HL-60 (cell line): ENCODE results near the gene FGG.

Experiments
- DNase-seq, 2 experiments: peaks; one replicate each; pipeline ENCODE4 v3.0.0-alpha.2; 2010 to 2020; ENCODE audit warnings: low read depth in 1 of 2, low spot score in 1 of 2
- H3K27ac ChIP-seq: fragments of 250-450 bp; sonication (Bioruptor Pico); replicated peaks from 2 replicates; pipeline ENCODE4 v1.5.1; 2020; ENCODE audit warnings: mild to moderate bottlenecking, moderate library complexity
- H3K27me3 ChIP-seq: fragments of 250-450 bp; sonication (Bioruptor Pico); 2 replicates; pipeline ENCODE4 v1.5.1; 2021; ENCODE audit warnings: mild to moderate bottlenecking, moderate library complexity; ENCODE audit not compliant: insufficient read depth, poor library complexity, severe bottlenecking
- H3K4me3 ChIP-seq: replicated peaks from 2 replicates; pipeline ENCODE4 v1.5.1; 2011; ENCODE audit warnings: mild to moderate bottlenecking, control low read depth, low read length; ENCODE audit not compliant: insufficient read depth
- CTCF ChIP-seq: IDR thresholded peaks from one replicate; pipeline ENCODE4 v1.5.1; 2011; ENCODE audit warnings: low read length, control low read depth, inconsistent platforms; ENCODE audit not compliant: insufficient read depth
- GABPA ChIP-seq: IDR thresholded peaks from 2 replicates; pipeline ENCODE4 v1.6.1; 2012; ENCODE audit warnings: low read depth
- POLR2AphosphoS5 ChIP-seq: IDR thresholded peaks from 2 replicates; pipeline ENCODE4 v1.6.1; 2012; ENCODE audit warnings: low read depth
- REST ChIP-seq: IDR thresholded peaks from 2 replicates; pipeline ENCODE4 v1.6.1; 2012; ENCODE audit warnings: low read depth; ENCODE audit not compliant: insufficient replicate concordance
- SPI1 ChIP-seq: IDR thresholded peaks from 2 replicates; pipeline ENCODE4 v1.6.1; 2012; ENCODE audit warnings: low read depth, mild to moderate bottlenecking, borderline replicate concordance

Gene FGG

GRCh38 chr4:154609532-154609931 lies 2.9 kb downstream of the FGG start:
- no peak overlapping the region for H3K4me3 ChIP-seq
- H3K27ac ChIP-seq, result no peak overlapping the region
- no peak for DNase-seq
- H3K27me3 ChIP-seq, result peaks cover 2% of the 10 kb centered on the region
- no peak for TF ChIP-seq GABPA
- no peak for TF ChIP-seq POLR2AphosphoS5
- no peak for TF ChIP-seq SPI1
- no peak for TF ChIP-seq CTCF
- TF ChIP-seq REST, result no peak

DNA sequence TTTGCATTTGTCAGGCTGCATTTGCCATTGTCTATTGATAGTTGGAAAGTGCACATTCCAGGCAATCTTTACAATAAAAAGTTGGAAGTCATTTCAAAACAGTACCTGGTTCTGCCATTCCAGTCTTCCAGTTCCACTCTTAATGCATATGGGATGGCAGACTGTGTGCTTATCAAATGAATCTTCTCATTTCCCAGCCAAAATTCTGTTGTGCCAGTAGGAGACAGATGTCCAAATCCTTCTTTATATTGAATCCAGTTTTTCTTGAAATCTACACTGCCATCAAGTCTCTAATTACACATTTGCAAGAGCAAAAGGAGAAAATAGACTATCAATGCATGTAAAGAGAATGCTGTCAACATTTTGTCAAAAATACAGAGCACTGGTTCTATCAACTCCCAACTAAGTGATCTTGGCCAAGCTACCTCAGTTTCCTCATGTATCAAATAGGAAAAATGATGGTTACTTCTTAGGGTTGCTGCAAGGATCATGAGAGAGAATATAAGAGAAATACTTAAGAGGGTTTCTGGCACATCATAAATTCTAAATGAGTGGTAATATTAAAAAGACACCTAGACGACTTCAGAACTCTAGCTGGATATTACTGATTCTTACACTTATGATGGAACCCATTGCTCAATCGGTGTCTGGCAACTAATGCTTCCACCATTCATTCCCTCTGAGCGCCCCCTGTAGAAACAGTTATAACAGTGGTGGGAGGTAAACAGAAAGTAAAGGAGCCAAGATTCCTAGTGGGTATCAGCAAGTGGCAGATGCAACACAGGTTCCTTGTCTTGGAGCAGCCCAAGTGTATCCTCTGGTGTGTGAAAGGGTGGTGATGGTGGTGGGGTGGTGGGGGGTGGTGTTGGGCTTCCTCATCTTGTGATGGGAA lies 3.8 kb downstream of the FGG start:
- Histone ChIP-seq H3K27me3 (peaks cover under 1% of the 10 kb centered on the region), H3K4me3 (no peak overlapping the region), H3K27ac (no peak overlapping the region)
- TF ChIP-seq REST (no peak), POLR2AphosphoS5 (no peak), CTCF (no peak), GABPA (no peak), SPI1 (no peak)
- no peak for DNase-seq

- no peak for DNase-seq
- TF ChIP-seq REST (no peak), CTCF (no peak), GABPA (no peak), SPI1 (no peak), POLR2AphosphoS5 (no peak)
- H3K27ac ChIP-seq, result no peak overlapping the region
- H3K4me3 ChIP-seq, result no peak overlapping the region
- H3K27me3 ChIP-seq, result no peaks in the 10 kb centered on the region
These were observed 5.4 kb downstream of the FGG start for GRCh38 chr4:154606728-154607723.
